NOMO-1 treated with DMSO at 0.1 percent for 48 hours (cell line): Measurements from ENCODE around the gene HMBS.
"Not testable (repeated sequence)": the region's sequence is repeated elsewhere in the genome, so short reads cannot be mapped to it uniquely, and the experiment has no call there.

ENCODE experiments used
- DNase-seq: peaks from one replicate; lab custom pipeline; 2025; ENCODE audit not compliant: unreplicated experiment; lab: John Stamatoyannopoulos, UW

The HMBS gene

GRCh38 chr11:119118227-119118626 lies 33.5 kb downstream of the HMBS start:
- DNase-seq: no peak

GRCh38 chr11:119118946-119119345 lies 34.3 kb downstream of the HMBS start:
- no peak for DNase-seq

DNA sequence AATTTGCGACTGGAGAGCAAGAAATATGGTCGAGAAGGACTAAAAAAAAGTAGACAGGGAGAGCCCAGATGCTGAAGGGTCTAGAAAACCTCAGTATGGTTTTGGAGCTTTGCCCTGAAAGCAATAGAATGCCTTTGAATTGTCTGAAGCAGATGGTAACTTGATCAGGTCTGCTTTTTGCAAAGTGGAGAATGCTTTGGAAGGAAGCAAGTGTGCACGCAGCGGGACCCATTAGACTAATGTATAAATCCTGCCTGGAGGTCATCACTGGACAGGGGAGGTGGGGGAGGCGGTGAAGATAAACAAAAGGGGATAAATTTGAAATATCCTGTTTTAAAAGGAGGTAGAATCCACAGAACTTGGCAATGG lies 35.9 kb downstream of the HMBS start:
- DNase-seq: no peak

DNA sequence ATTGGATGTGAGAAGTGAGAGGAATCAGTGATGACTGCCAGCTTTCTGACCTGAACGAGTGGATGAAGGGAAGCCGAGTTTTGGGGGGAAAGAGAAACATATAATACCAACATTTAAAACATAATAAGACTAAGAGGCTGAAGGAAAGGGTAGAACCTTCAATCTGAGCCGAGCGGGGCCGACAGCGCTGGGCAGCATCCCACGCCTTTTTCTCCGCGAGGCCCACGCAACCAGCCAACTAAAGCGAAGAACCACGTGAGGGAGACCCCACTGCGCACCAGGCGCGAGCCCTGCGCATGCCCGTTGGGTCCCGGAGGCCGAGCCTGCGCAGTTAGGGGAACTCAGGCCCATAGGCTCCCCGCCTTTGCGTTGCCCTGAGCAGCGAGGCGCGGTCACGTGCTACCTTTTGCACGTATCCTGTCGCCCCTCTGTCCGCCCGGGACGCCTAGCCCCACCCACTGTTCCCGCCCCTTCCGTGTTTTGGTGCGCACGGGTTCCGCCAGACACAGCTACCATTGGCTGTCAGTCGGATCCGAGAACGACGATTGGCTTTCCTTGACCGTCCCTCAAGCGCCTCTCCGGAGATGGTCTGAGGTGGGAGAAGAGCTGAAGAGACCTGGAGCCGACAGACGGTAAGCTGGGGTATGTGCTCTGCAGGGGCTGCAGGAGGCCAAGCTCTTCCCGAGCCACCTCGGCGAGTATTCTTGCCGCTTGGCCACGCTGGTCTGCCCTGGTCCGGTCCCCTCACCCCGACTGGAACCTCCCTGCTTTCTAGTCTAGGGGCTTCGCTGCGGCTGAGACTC lies 36.5 kb downstream of the HMBS start, which contains the start of gene HINFP:
TSS of gene HINFP (plus strand) at position 573 of the 803 bp plus-strand sequence. CDS start 5,365 bp downstream, outside the sequence.
- DNase-seq: peak; percentile 99

GRCh38 chr11:119121811-119122124 lies 37.1 kb downstream of the HMBS start:
- no peak for DNase-seq

DNA sequence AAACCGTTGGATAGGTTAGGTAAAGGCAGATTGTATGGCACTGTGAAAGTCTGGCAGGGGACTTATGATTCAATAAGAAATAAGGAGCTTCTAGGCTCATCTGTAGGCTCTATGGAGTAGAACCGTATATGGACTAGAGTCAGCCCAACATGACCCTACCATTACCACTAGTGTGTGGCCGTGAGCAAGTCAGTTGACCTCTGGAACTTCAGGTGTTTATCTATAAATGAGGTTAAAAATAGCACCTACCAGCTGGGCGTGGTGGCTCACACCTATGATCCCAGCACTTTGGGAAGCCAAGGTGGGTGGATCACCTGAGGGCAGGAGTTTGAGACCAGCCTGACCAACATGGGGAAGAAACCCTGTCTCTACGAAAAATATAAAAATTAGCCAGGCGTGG lies 41.1 kb downstream of the HMBS start:
- DNase-seq: no peak

DNA sequence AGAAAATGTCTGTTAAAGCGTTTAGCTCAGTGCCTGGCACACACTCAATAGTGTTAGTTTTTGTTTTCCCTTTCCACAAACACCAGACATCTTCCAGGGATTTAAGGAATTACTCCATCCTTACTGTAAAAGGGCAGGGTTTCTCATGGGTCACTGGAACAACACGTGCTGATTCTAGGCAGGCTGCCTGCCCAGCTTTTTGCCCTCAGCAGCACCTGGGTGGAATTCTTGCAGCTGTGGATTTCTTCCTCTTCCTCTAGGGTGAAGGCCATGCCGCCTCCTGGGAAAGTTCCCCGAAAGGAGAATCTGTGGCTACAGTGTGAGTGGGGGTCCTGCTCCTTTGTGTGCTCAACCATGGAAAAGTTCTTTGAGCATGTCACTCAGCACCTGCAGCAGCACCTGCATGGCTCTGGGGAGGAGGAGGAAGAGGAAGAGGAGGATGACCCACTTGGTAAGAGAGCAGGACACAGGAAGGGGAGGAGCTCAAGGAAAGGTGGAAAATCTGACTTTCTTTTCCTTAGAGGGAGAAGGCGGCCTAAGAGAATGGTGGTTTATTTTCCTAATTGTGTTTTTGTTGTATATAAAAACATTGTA lies 42.1 kb downstream of the HMBS start:
- DNase-seq: no peak

GRCh38 chr11:119130662-119131061 lies 46.0 kb downstream of the HMBS start:
- DNase-seq: no peak

- DNase-seq: peak; percentile 18
These were observed 49.8 kb downstream of the HMBS start for GRCh38 chr11:119134389-119134978.

- not testable (repeated sequence) for DNase-seq
These were observed 54.6 kb downstream of the HMBS start for GRCh38 chr11:119139276-119139675.
